Fibroblast of upper back skin (primary cell): ENCODE measurements around the gene LACC1.
A peak's percentile ranks its signal among the peaks of the same experiment; 100 is the strongest.

ENCODE experiments used
- DNase-seq: peaks from one replicate; pipeline ENCODE4 v3.0.0-alpha.2; 2013

LACC1 gene

GRCh38 chr13:43884222-43884621 lies 4.5 kb downstream of the LACC1 start:
- peak; percentile 59 for DNase-seq

GRCh38 chr13:43894438-43894837 lies 14.7 kb downstream of the LACC1 start:
- DNase-seq = no peak

GRCh38 chr13:43895940-43896339 lies 16.2 kb downstream of the LACC1 start:
- no peak for DNase-seq

GRCh38 chr13:43905435-43906031 lies 25.8 kb downstream of the LACC1 start:
- peak; percentile 77 for DNase-seq

GRCh38 chr13:43908156-43909126 lies 28.7 kb downstream of the LACC1 start:
- peak; percentile 73 for DNase-seq

- DNase-seq = no peak
Observed at GRCh38 chr13:43910856-43911255, 31.2 kb downstream of the LACC1 start.

- DNase-seq = no peak
Observed at GRCh38 chr13:43911278-43911677, 31.6 kb downstream of the LACC1 start.

- no peak for DNase-seq
Observed at GRCh38 chr13:43911871-43912270, 32.2 kb downstream of the LACC1 start.

- peak; percentile 65 for DNase-seq
Observed at GRCh38 chr13:43915451-43915850, 35.7 kb downstream of the LACC1 start.

GRCh38 chr13:43916828-43917227 lies 37.1 kb downstream of the LACC1 start:
- DNase-seq = no peak

- DNase-seq = no peak
Observed at GRCh38 chr13:43918636-43919035, 38.9 kb downstream of the LACC1 start.

- DNase-seq = no peak
Observed at GRCh38 chr13:43920965-43921674, 41.4 kb downstream of the LACC1 start.

- DNase-seq = no peak
Observed at GRCh38 chr13:43924549-43925245, 45.0 kb downstream of the LACC1 start.

- no peak for DNase-seq
Observed at GRCh38 chr13:43929947-43930346, 50.2 kb downstream of the LACC1 start.

- no peak for DNase-seq
Observed at GRCh38 chr13:43933378-43933777, 53.7 kb downstream of the LACC1 start.

- peak; percentile 18 for DNase-seq
Observed at GRCh38 chr13:43934273-43934672, 54.6 kb downstream of the LACC1 start.

- DNase-seq = peak; percentile 66
Observed at GRCh38 chr13:43935878-43936277, 56.2 kb downstream of the LACC1 start.

GRCh38 chr13:43936647-43937046 lies 56.9 kb downstream of the LACC1 start:
- no peak for DNase-seq

- DNase-seq = no peak
Observed at GRCh38 chr13:43937839-43938238, 58.1 kb downstream of the LACC1 start.

GRCh38 chr13:43938449-43938848 lies 58.7 kb downstream of the LACC1 start:
- no peak for DNase-seq

- DNase-seq = no peak
Observed at GRCh38 chr13:43939086-43939485, 59.4 kb downstream of the LACC1 start.

GRCh38 chr13:43942286-43942685 lies 62.6 kb downstream of the LACC1 start:
- no peak for DNase-seq
